ENCODE measurements around the gene STOML1.
"Not testable (repeated sequence)": the region's sequence is repeated elsewhere in the genome, so short reads cannot be mapped to it uniquely, and the experiment has no call there.

GRCh38 chr15:73960472-73961070, 31.5 kb downstream of the STOML1 start:
- not testable (repeated sequence) for TF ChIP-seq POLR2AphosphoS5 (IDR thresholded peaks at IDR 0.05; ENCODE audit: low read depth); EZH2 (IDR thresholded peaks at IDR 0.05; ENCODE audit: low read depth, unreplicated experiment); JUNB (IDR thresholded peaks at IDR 0.05; ENCODE audit: unreplicated experiment); EZH2phosphoT487 (IDR thresholded peaks at IDR 0.05; ENCODE audit: unreplicated experiment); REST (IDR thresholded peaks at IDR 0.05; ENCODE audit: unreplicated experiment); CREB1 (CRISPR knock-in tag; IDR thresholded peaks at IDR 0.05; ENCODE audit: low read depth); ZNF114 (CRISPR knock-in tag; IDR thresholded peaks at IDR 0.05); STAT1 (IDR thresholded peaks at IDR 0.05; ENCODE audit: unreplicated experiment)
- TF ChIP-seq, protein P1, sequence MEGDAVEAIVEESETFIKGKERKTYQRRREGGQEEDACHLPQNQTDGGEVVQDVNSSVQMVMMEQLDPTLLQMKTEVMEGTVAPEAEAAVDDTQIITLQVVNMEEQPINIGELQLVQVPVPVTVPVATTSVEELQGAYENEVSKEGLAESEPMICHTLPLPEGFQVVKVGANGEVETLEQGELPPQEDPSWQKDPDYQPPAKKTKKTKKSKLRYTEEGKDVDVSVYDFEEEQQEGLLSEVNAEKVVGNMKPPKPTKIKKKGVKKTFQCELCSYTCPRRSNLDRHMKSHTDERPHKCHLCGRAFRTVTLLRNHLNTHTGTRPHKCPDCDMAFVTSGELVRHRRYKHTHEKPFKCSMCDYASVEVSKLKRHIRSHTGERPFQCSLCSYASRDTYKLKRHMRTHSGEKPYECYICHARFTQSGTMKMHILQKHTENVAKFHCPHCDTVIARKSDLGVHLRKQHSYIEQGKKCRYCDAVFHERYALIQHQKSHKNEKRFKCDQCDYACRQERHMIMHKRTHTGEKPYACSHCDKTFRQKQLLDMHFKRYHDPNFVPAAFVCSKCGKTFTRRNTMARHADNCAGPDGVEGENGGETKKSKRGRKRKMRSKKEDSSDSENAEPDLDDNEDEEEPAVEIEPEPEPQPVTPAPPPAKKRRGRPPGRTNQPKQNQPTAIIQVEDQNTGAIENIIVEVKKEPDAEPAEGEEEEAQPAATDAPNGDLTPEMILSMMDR (conservative IDR thresholded peaks at IDR 0.05; ENCODE audit: low read depth in 2 of 2): not testable (repeated sequence)
- TF ChIP-seq, protein P2, sequence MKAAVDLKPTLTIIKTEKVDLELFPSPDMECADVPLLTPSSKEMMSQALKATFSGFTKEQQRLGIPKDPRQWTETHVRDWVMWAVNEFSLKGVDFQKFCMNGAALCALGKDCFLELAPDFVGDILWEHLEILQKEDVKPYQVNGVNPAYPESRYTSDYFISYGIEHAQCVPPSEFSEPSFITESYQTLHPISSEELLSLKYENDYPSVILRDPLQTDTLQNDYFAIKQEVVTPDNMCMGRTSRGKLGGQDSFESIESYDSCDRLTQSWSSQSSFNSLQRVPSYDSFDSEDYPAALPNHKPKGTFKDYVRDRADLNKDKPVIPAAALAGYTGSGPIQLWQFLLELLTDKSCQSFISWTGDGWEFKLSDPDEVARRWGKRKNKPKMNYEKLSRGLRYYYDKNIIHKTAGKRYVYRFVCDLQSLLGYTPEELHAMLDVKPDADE (IDR thresholded peaks at IDR 0.05): not testable (repeated sequence)
